Stimulated activated CD4-positive, alpha-beta T cell treated with anti-CD3 and anti-CD28 coated beads, Interleukin-15, amount 100 ng/mL, for 48 hours (primary cell): ENCODE measurements around the gene METTL2B.

Experiments used
- DNase-seq, 2 donors: peaks; one replicate each; pipeline ENCODE4 v3.0.0-alpha.2; 2020; ENCODE audit warnings: low read depth in 2 of 2

The METTL2B gene

DNA sequence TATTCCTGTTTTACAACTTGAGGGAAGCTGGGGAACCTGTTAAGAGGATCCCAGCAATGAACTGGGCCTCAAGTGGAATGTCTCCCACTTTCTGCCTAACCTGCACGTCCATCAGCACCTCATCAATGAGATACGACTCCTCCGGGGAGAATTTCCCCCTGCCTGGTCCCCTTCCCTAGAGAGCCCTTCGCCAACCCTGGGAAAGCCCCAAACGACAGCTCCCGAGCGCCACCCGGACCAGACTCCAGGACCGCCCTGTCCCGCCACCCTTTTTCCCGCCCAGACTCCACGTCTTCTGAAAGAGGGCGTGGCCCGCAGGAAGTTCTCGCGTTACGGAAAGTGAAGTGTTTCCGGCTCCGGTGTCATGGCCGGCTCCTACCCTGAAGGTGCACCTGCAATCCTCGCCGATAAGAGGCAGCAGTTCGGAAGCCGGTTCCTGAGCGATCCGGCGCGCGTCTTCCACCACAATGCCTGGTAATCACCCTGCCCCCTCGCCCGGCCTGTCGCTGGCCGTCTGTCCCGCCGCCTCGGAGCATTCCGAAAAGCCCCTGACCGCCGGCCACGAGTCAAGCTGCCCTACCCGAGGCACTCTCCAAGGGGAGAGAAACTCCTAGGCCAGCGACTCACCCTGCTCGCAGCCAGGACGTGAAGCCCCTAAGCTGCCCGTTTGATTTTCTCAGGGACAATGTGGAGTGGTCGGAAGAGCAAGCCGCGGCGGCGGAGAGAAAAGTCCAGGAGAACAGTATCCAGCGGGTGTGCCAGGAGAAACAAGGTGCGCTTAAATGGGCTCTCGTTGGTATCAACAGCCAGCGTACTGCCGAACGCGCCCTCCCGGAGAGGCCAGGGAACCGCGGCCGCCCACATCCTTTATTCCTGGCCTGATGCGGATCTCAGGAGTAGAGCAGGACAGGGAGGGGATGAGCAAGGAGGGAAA is at the start of gene METTL2B:
Gene METTL2B (plus strand): TSS at position 347 of the 934 bp plus-strand sequence. CDS start 18 bp downstream, at position 365.
- peak; percentile 89 to 92 for DNase-seq

GRCh38 chr7:128427289-128427891 is 49.2 kb upstream of the METTL2B start:
- DNase-seq: no peak

DNA sequence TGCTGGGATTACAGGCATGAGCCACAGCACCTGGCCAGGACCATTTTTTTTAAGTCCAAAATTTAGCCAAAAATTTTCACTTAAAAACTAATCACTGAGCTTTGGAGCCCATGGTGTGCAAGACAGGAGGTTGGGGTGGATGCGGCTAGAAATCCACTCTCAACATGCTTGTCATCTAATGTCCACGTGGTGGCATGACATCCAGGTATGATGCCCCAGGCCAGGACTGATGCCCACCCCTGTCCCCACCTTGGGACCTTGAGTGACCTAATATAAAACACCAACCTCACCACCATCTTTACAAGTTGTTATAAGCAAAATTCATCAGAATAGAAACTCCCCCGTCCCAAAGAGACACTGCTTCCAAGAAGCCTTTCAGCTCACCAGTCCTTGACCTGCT is 46.3 kb upstream of the METTL2B start:
- no peak for DNase-seq

DNA sequence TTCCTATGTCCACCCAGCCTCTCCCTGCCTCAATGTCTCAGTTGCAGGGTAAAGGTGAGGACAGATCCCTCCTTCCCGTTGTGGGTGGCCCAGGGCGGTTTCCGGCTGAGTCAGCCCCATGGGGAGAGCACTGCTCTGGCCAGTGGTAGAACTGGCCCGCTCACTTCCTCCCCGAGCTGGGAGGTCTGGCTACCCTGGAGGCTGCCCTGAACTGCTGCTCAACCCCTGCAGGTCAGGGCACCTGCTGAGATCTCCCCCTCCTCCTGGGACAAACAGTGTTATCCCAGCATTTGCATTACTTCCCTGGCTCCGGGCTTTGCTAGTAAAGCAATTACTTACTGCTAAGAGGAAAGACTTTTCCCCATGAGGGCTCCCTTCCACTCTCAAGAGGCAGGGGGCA is 45.3 kb upstream of the METTL2B start:
- DNase-seq: no peak

DNA sequence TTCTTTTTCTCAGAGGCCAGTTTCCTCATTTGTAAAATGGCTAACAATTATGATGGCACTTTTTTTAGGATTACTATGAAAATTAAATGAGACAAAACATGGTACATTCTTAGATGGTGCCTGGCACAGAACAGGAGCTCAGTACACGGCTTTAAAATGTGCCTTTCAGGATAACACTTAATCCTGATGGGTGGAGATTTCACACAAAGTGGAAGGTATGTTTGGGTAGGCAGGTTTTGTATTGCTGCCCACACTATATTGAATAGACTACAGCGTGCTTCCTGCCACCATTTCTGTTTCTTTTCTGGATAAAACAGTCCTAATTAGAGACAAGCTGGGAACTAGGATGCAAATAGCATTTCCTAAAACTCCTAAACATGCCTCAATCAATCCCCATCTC is 44.8 kb upstream of the METTL2B start:
- no peak for DNase-seq

- DNase-seq: no peak
Observed at GRCh38 chr7:128434413-128435326, 41.9 kb upstream of the METTL2B start.

- DNase-seq: no peak
Observed at GRCh38 chr7:128435327-128435686, 41.2 kb upstream of the METTL2B start.

DNA sequence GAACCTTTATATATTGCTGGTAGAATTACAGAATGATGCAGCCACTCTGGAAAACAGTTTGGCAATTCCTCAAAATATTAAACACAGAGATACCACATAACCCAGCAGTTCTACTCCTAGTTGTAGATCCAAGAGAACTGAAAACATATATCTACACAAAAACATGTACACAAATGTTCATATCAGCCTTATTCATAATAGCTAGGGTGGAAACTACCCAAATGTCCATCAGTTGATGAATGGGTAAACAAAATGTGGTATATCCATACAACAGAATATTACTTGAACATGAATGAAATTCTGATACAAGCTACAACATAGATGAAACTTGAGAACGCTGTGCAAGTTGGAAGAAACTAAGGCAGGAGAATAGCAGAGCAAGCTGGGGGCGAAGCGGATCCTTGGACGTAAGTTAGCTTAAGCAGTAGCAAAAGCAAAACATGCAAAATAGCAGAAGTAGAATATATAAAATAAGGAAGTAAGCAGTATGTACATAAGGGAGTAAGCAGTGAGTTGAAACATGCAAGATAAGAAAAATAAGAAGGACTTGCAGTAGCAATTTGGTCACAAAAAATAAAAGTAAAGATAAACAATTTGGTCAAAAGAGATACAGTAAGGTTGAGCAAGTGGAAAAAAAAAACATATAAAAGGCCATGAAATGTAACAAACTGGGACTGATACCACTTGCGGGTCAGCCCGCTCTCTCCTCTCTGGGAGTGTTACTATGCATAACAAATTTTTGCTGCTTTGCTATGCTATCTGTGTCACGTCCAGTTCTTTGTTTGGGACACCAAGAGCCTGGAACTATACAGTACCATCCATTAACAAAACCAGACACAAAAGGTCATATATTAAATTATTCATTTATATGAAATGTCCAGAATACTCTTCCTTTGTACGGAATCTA is 38.9 kb upstream of the METTL2B start:
- no peak for DNase-seq

DNA sequence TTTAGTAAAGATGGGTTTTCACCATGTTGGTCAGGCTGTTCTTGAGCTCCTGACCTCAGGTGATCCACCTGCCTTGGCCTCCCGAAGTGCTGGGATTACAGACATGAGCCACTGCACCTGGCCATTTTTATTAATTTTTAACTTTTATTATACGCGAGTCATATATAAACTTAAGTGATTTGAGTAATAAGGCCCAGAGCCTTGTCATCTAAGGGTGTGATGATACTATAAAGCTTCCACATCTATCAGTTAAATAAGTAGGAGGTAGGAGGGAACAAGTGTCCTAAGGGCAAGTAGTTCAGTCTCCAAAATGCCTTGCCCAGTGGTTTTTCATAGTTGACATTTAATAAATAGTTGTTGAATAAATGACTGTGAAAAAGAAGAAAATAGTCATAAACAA is 34.2 kb upstream of the METTL2B start:
- DNase-seq: no peak

- no peak for DNase-seq
Observed at GRCh38 chr7:128443831-128444600, 32.5 kb upstream of the METTL2B start.

DNA sequence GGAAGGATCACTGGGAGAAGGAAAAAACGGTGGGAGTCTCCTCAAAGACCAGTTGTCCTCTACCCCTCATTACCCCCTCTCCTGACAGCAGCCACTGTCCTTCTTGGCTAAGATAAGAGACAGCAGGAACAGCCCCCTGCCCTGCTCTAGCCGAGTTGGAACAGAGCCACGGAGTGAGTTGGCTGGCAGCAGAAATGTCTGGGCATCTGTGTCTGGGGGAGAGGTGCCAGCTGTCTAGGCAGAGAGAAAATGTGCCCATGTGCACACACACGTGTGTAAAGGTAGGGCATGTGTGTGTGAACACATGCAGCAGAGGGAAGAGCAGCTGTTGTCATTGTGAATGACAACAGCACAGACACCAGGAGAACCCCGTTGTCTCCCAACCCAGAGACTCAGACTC is 30.2 kb upstream of the METTL2B start:
- DNase-seq: no peak

GRCh38 chr7:128447941-128448564 is 28.5 kb upstream of the METTL2B start:
- DNase-seq: no peak

- no peak for DNase-seq
Observed at GRCh38 chr7:128448751-128449302, 27.7 kb upstream of the METTL2B start.

- DNase-seq: no peak
Observed at GRCh38 chr7:128450409-128450808, 26.1 kb upstream of the METTL2B start.

DNA sequence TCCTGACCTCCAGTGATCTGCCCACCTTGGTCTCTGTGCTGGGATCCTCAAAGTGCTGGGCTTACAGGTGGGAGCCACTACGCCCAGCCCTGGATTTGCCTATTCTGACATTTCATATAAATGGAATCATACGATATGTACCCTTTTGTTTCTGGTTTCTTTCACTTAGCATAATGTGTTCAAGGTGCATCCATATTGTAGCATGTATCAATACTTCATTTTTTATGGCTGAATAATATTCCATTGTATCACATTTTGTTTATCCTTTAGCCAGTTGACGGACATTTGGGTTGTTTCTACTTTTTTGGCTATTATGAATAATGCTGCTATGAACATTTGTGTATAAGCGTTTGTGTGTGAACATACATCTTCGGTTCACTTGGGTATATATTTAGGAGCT is 25.6 kb upstream of the METTL2B start:
- DNase-seq: no peak

DNA sequence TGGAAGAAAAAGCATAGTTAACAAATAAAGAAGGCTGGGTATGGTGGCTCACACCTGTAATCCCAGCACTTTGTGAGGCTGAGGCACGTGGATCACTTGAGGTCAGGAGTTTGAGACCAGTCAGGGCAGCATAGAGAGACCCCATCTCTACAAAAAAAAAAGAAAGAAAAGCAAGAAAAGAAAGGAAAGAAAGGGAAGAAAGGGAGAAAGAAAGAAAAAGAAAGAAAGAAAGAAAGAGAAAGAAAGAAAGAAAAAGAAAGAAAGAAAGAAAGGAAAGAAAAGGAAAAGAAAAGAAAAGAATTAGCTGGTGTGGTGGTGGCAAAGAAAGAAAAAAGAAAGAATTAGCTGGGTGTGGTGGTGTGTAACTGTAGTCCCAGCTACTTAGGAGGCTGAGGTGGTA is 24.0 kb upstream of the METTL2B start:
- DNase-seq: no peak

DNA sequence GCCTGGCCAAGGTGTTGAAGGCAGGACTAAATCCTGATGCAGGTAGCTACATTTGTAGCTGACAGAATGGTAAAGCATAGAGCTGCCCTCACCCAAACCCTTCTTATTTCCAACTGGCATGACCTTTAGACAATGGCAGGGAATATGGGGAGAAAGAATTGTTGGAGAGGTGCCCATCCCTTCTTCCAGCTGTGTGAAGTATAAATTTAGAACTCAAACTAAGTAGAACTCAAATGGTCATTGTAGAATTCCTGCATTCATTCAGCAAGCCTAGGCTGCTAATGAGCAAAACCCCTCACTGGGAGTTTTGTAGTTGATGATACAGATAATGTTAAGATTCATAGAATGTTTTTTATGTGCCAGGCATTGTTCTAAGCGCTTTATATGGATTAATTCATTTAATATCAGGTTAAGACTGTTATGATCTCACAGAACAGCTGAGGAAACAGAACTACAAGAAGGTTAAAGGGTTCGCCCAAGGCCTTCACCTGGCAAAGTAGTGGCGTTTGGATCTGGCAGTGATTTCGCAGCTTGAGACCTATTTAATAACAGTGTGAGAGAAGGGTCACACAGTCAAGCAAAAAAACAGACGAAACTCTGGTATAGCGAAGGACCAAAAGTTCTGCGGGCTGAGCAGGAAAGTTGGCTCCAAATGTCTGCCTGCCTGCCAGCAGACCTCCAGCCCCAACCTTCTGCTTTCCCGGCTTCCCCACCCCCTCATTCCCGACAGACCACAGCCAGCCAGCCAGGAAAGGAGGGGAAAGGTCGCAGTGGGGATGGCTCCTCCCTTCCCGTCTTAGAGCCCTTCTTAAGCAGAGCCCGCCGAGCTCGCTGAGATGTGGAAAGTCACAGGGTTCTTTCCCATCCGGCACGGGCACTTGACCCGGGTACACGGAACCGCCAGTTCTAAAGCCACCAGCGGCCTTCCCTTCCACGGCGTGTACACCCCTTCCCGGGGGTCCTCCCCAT is 22.4 kb upstream of the METTL2B start:
- DNase-seq: no peak

GRCh38 chr7:128454808-128455542 is 21.6 kb upstream of the METTL2B start:
- DNase-seq: no peak
